ENCODE data around the gene MMP14.
"Not testable (repeated sequence)": the region's sequence is repeated elsewhere in the genome, so short reads cannot be mapped to it uniquely, and the experiment has no call there.

The MMP14 gene

GRCh38 chr14:22814941-22815713 is 21.3 kb upstream of the MMP14 start, which contains the start of gene SLC7A7:
TSS of gene SLC7A7 (minus strand) at chr14:22815435. CDS start at chr14:22813398, 2,037 bp downstream.
- peak; percentile 23 for DNase-seq

- no peak for DNase-seq
These were observed 17.0 kb upstream of the MMP14 start for GRCh38 chr14:22819151-22819988.

GRCh38 chr14:22820731-22821130 is 15.7 kb upstream of the MMP14 start:
- no peak for DNase-seq

GRCh38 chr14:22821193-22822015 is 15.0 kb upstream of the MMP14 start:
- DNase-seq: no peak

- no peak for DNase-seq
These were observed 14.3 kb upstream of the MMP14 start for GRCh38 chr14:22822016-22822570.

- peak; percentile 45 for DNase-seq
These were observed 13.8 kb upstream of the MMP14 start for GRCh38 chr14:22822571-22823098.

- DNase-seq: no peak
These were observed 11.6 kb upstream of the MMP14 start for GRCh38 chr14:22824711-22825359.

GRCh38 chr14:22829076-22829660 is 7.2 kb upstream of the MMP14 start:
- DNase-seq: not testable (repeated sequence)

- DNase-seq: peak; percentile 94
These were observed 6.5 kb upstream of the MMP14 start, which contains the start of gene MRPL52 for GRCh38 chr14:22829661-22830442. TSS of gene MRPL52 (plus strand) at chr14:22829887. CDS start at chr14:22829913, 26 bp downstream.

- peak; percentile 56 for DNase-seq
These were observed 5.9 kb upstream of the MMP14 start for GRCh38 chr14:22830443-22831010.

GRCh38 chr14:22835505-22835904 is 880 bp upstream of the MMP14 start:
- DNase-seq: no peak

- peak; percentile 11 for DNase-seq
These were observed 847 bp downstream of the MMP14 start for GRCh38 chr14:22837114-22837749.

- DNase-seq: no peak
These were observed 1.6 kb downstream of the MMP14 start for GRCh38 chr14:22837750-22838538.

GRCh38 chr14:22838631-22839041 is 2.3 kb downstream of the MMP14 start:
- DNase-seq: no peak

- no peak for DNase-seq
These were observed 2.9 kb downstream of the MMP14 start for GRCh38 chr14:22839159-22839779.

GRCh38 chr14:22841311-22841710 is 4.9 kb downstream of the MMP14 start:
- DNase-seq: no peak

GRCh38 chr14:22841769-22842168 is 5.4 kb downstream of the MMP14 start:
- DNase-seq: no peak
